ENCODE measurements around the gene SLC30A3. TPM values are rescaled to one million over a fixed set of nuclear protein-coding genes. Genes with fewer than 3 reads are reported as not detected.
A peak's percentile ranks its signal among the peaks of the same experiment; 100 is the strongest.

SLC30A3 gene
- total and polyA plus RNA-seq, 2 of the 13 experiments (the other 11 are each of a cell fraction or from before 2014, with no cell fraction given) = 0.38 to 0.79 TPM

DNA sequence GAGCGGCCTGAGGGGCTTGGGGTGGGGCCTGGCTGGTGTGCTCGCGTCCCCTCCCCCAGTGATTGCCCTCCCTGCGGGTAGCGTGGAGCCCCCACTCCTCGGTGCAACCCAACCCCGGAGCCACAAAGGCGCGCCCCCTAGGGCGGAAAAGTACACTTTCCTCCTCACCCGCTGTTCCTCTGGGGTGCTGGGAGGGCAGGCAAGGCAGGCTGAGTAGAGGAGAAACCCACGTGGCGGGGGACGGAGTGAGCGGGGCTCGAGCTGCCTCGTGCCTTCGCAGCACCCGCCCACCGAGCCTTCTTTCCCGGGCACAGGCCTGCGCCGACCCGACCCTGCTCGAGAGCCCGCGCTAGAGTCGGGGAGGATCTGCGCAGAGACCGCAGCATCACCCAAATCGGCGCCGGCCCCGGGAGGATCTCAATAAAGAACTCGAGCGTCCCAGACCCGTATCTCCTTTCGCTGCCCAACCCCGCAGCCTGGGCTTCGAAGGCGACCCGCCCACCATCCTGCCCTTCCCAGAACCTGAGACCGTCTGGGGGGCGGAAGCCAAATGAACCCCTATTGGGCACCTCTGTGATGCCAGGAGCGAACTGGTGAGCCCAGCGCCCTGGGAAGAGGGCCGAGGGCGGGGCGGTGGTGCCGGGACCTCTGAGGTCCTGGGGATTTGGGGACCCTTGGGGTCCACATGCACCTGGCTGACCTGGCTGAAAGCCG is 43.9 kb upstream of the SLC30A3 start:
- CTCF ChIA-PET (ENCODE audit: low intra/inter-chr PET ratio, low total read pairs) = no interaction called here
- intact Hi-C loops (cut with micrococcal nuclease; ENCODE audit: unreplicated experiment) (no loop called here), in situ Hi-C loops (cut with HindIII; ENCODE audit: extremely low pct_ligation_motif_present, low pct_unique_long_range_greater_than_20kb) (no loop called here)
- no peak overlapping the region for H2AFZ ChIP-seq (ENCODE audit: low read length)
- H3K4me1 ChIP-seq (ENCODE audit: insufficient read depth, low read length) = peaks cover 20% of the 10 kb centered on the region
- H3K79me2 ChIP-seq (ENCODE audit: insufficient read depth, low read length) = no peaks in the 10 kb centered on the region
- DNase-seq (ENCODE audit: low spot score) (no peak), FAIRE-seq (no peak), ATAC-seq (no peak)
- no peak overlapping the region for H3K27ac ChIP-seq (ENCODE audit: extremely low read length, insufficient read depth, low read length)
- 92% methylated on average over 49 of the region's 51 CpGs for WGBS (ENCODE audit: low lambda C conversion rate)
- POLR2A ChIA-PET = no interaction called here
- TF ChIP-seq ZSCAN30 (CRISPR knock-in tag; IDR thresholded peaks at IDR 0.05) = no peak
- TF ChIP-seq AKAP8 (CRISPR knock-in tag; IDR thresholded peaks at IDR 0.05) = 0 out of 2 replicates have a peak, but pooled peaks have one; percentile 35
- peak; percentile 23; the same call in 1 of the 2 replicates for TF ChIP-seq POLR2G (IDR thresholded peaks at IDR 0.05; ENCODE audit: low read depth, low read length)
- TF ChIP-seq, protein P1, sequence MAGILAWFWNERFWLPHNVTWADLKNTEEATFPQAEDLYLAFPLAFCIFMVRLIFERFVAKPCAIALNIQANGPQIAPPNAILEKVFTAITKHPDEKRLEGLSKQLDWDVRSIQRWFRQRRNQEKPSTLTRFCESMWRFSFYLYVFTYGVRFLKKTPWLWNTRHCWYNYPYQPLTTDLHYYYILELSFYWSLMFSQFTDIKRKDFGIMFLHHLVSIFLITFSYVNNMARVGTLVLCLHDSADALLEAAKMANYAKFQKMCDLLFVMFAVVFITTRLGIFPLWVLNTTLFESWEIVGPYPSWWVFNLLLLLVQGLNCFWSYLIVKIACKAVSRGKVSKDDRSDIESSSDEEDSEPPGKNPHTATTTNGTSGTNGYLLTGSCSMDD (CRISPR knock-in tag; IDR thresholded peaks at IDR 0.05) = no peak
- TF ChIP-seq DNMT1 (CRISPR knock-in tag; IDR thresholded peaks at IDR 0.05) = 0 out of 2 replicates have a peak, but pooled peaks have one; percentile 27
- no peak for TF ChIP-seq ZNF234 (CRISPR knock-in tag; conservative IDR thresholded peaks at IDR 0.05)
- no peak overlapping the region for H3K9ac ChIP-seq (ENCODE audit: insufficient read depth, low read depth, low read length)
- peaks cover 0 to 5% of the 10 kb centered on the region in 2 experiments; a peak in 2 of 5 replicates for H3K27me3 ChIP-seq (ENCODE audit: control insufficient read depth in 1 of 2, insufficient read depth in 2 of 2, low read length in 2 of 2)
- no peak overlapping the region for H3K4me3 ChIP-seq (replicated peaks in 1 of 3; ENCODE audit: insufficient read depth in 1 of 3, low read depth in 2 of 3, low read length in 3 of 3)
- H3K36me3 ChIP-seq (replicated peaks in 1 of 2; ENCODE audit: control insufficient read depth in 1 of 2, insufficient read depth in 2 of 2, low read length in 2 of 2) = peaks cover 0 to 2% of the 10 kb centered on the region in 2 experiments; a peak in 2 of 5 replicates
- BruUV-seq (replicated peaks) = no TSS peak
- H3K4me2 ChIP-seq (ENCODE audit: low read depth, low read length) = no peak overlapping the region
- no peaks in the 10 kb centered on the region for H3K9me3 ChIP-seq (ENCODE audit: low read length)
- no peaks in the 10 kb centered on the region for H4K20me1 ChIP-seq (ENCODE audit: insufficient read depth, low read length)

DNA sequence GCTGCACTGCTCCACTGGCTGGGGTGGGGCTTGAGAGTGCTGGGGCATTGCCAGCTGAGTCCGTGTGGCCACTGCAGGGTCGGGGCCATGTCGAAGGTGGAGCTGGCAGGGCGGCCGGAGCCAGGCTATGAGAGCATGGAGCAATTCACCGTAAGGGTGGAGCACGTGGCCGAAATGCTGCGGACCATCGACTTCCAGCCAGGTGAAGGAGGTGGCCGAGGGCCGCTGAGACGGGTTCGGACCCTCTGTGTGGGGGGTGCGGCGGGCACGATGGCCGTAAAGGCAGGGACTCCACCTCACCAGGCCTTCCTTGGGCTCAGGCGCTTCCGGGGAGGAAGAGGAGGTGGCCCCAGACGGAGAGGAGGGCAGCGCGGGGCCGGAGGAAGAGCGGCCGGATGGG is 43.3 kb upstream of the SLC30A3 start:
- Histone ChIP-seq H3K4me2 (ENCODE audit: low read depth, low read length) (no peak overlapping the region), H3K9ac (ENCODE audit: insufficient read depth, low read depth, low read length) (no peak overlapping the region), H2AFZ (ENCODE audit: low read length) (no peak overlapping the region), H4K20me1 (ENCODE audit: insufficient read depth, low read length) (no peaks in the 10 kb centered on the region), H3K36me3 (replicated peaks in 1 of 2; ENCODE audit: control insufficient read depth in 1 of 2, insufficient read depth in 2 of 2, low read length in 2 of 2) (no peaks in the 10 kb centered on the region; a peak in 2 of 5 replicates), H3K79me2 (ENCODE audit: insufficient read depth, low read length) (no peaks in the 10 kb centered on the region), H3K27me3 (ENCODE audit: control insufficient read depth in 1 of 2, insufficient read depth in 2 of 2, low read length in 2 of 2) (peaks cover 0 to 5% of the 10 kb centered on the region in 2 experiments; a peak in 2 of 5 replicates), H3K27ac (ENCODE audit: extremely low read length, insufficient read depth, low read length) (no peak overlapping the region), H3K9me3 (ENCODE audit: low read length) (no peaks in the 10 kb centered on the region), H3K4me1 (ENCODE audit: insufficient read depth, low read length) (peaks cover 18% of the 10 kb centered on the region), H3K4me3 (replicated peaks in 1 of 3; ENCODE audit: insufficient read depth in 1 of 3, low read depth in 2 of 3, low read length in 3 of 3) (no peak overlapping the region)
- BruUV-seq (replicated peaks) = no TSS peak
- 84% methylated on average over 26 of the region's 26 CpGs for WGBS (ENCODE audit: low lambda C conversion rate)
- in situ Hi-C loops (cut with HindIII; ENCODE audit: extremely low pct_ligation_motif_present, low pct_unique_long_range_greater_than_20kb) (no loop called here), intact Hi-C loops (cut with micrococcal nuclease; ENCODE audit: unreplicated experiment) (no loop called here)
- POLR2A ChIA-PET = no interaction called here
- no peak for DNase-seq (ENCODE audit: low spot score)
- ATAC-seq = peak; percentile 3; the same call in 1 of the 3 replicates
- CTCF ChIA-PET (ENCODE audit: low intra/inter-chr PET ratio, low total read pairs) = no interaction called here
- FAIRE-seq = no peak
- no peak for TF ChIP-seq THAP9 (CRISPR knock-in tag; IDR thresholded peaks at IDR 0.05; ENCODE audit: borderline replicate concordance)
- no peak for TF ChIP-seq ZNF550 (CRISPR knock-in tag; IDR thresholded peaks at IDR 0.05; ENCODE audit: borderline replicate concordance)
- TF ChIP-seq, protein P2, sequence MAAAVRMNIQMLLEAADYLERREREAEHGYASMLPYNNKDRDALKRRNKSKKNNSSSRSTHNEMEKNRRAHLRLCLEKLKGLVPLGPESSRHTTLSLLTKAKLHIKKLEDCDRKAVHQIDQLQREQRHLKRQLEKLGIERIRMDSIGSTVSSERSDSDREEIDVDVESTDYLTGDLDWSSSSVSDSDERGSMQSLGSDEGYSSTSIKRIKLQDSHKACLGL (CRISPR knock-in tag; IDR thresholded peaks at IDR 0.05) = 0 out of 2 replicates have a peak, but pooled peaks have one; percentile 33
- TF ChIP-seq GABPB1 (CRISPR knock-in tag; IDR thresholded peaks at IDR 0.05) = peak; percentile 15; the same call in 1 of the 2 replicates
- TF ChIP-seq AKAP8 (CRISPR knock-in tag; IDR thresholded peaks at IDR 0.05) = 0 out of 2 replicates have a peak, but pooled peaks have one; percentile 9
